Testis (tissue), 3 donors: ENCODE measurements around the gene MAML3. TPM values are rescaled to one million over a fixed set of nuclear protein-coding genes. Genes with fewer than 3 reads are reported as not detected.

Experiments
- DNase-seq: peaks from one replicate; pipeline ENCODE4 v3.0.0-alpha.2; 2019
- H3K27ac ChIP-seq, 2 donors: fragments of 200-600 bp; sonication (generic); one replicate each; pipeline ENCODE4 v1.5.1; 2019
- H3K27me3 ChIP-seq: fragments of 200-600 bp; sonication (generic); one replicate; pipeline ENCODE4 v1.5.1; 2019
- H3K36me3 ChIP-seq: fragments of 200-600 bp; sonication (generic); one replicate; pipeline ENCODE4 v1.5.1; 2017; ENCODE audit warnings: low read depth; ENCODE audit errors: missing control alignments
- H3K4me1 ChIP-seq: fragments of 200-600 bp; sonication (generic); one replicate; pipeline ENCODE4 v1.5.1; 2019
- H3K4me3 ChIP-seq, 2 donors: fragments of 200-600 bp; sonication (generic); one replicate each; pipeline ENCODE4 v1.5.1; 2017 to 2019
- H3K9me3 ChIP-seq: fragments of 200-600 bp; sonication (generic); one replicate; pipeline ENCODE4 v1.5.1; 2017
- POLR2A ChIP-seq: fragments of 450-650 bp; IDR thresholded peaks from one replicate; pipeline ENCODE4 v1.6.1; 2017; ENCODE audit warnings: antibody characterized with exemption, mild to moderate bottlenecking, moderate library complexity
- WGBS, 2 donors: methylation state at CpG; one replicate each; pipeline ENCODE4 v1.1.5; 2018; 5-methylcytosine and 5-hydroxymethylcytosine counted together
- intact Hi-C: fragments of 100-400 bp; cut with DNase I; formaldehyde crosslinking; loops from one replicate; pipeline ENCODE4 v1.15.1; 2023; ENCODE audit warnings: low total_unique reads
- polyA plus RNA-seq: library from polyadenylated mRNA; stranded (reverse); fragments of 350-450 nt; fragmentation: Illumina TruSeq; extraction: RNeasy Lipid Tissue Mini Kit (QIAGEN cat#74804); gene quantifications from one replicate; pipeline ENCODE4 v1.2.3, GENCODE V29; 2014; ENCODE audit warnings: low read depth, low replicate concordance; ENCODE audit not compliant: insufficient read depth
- total RNA-seq, 2 donors: library from RNA; depleted of rRNA; stranded (reverse); fragments of >200 nt; gene quantifications; one replicate each; pipeline ENCODE4 v1.2.3, GENCODE V29; 2016
- TF ChIP-seq, protein P1 (sequence below), 3 experiments: fragments of 450-650 bp in 2 of 3; fragments of 200-600 bp in 1 of 3; sonication (generic) in 1 of 3; IDR thresholded peaks; one replicate each; pipeline ENCODE4 v1.5.1; 2016 to 2019; ENCODE audit warnings: antibody characterized with exemption in 3 of 3, mild to moderate bottlenecking in 2 of 3, moderate library complexity in 1 of 3

The MAML3 gene
- total and polyA plus RNA-seq, 3 donors from 2014 or later = 7.6 to 21.2 (median 18.8) TPM

DNA sequence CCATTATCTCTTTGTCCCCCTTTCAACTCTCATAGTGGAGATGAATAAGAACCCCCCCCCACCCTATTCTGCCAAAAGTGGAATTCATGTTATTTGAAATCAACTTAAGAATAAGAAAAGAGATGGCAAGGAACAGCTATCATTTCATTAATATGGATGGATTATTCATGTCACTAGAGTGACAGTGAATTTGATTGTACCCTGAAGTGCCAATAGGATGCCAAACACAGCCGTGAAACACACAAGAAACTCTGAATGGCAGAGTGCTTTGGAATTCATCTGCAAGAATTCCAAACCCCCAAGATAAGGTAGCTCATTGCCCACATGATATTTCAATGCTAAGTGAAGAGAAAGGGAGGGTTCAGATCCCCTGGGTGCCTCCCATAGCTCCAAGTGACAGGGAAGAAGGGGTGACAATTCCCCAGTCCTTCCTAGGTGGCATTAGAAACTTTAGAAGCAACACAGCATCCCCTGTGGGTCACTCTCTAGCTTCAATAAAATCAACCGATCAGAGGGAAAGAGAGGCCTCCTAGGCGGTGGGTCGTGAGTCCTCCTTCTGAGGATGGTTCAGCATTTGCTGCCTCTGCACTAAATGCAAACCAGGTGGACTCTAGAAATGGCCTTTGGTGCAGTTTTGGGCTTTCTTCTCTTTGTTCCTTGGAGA lies 404.0 kb downstream of the MAML3 start:
- TF ChIP-seq, protein P1, sequence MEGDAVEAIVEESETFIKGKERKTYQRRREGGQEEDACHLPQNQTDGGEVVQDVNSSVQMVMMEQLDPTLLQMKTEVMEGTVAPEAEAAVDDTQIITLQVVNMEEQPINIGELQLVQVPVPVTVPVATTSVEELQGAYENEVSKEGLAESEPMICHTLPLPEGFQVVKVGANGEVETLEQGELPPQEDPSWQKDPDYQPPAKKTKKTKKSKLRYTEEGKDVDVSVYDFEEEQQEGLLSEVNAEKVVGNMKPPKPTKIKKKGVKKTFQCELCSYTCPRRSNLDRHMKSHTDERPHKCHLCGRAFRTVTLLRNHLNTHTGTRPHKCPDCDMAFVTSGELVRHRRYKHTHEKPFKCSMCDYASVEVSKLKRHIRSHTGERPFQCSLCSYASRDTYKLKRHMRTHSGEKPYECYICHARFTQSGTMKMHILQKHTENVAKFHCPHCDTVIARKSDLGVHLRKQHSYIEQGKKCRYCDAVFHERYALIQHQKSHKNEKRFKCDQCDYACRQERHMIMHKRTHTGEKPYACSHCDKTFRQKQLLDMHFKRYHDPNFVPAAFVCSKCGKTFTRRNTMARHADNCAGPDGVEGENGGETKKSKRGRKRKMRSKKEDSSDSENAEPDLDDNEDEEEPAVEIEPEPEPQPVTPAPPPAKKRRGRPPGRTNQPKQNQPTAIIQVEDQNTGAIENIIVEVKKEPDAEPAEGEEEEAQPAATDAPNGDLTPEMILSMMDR (IDR thresholded peaks at IDR 0.05) = no peak
- no peak for TF ChIP-seq POLR2A
- no peaks in the 10 kb centered on the region for H3K36me3 ChIP-seq
- H3K27me3 ChIP-seq = no peaks in the 10 kb centered on the region
- H3K27ac ChIP-seq = no peak overlapping the region
- 75 to 76% methylated on average over 4 of the region's 4 CpGs for WGBS, 2 donors
- intact Hi-C loops = no loop called here
- DNase-seq = no peak
- H3K4me3 ChIP-seq = no peak overlapping the region
- no peaks in the 10 kb centered on the region for H3K4me1 ChIP-seq
- H3K9me3 ChIP-seq = no peaks in the 10 kb centered on the region

DNA sequence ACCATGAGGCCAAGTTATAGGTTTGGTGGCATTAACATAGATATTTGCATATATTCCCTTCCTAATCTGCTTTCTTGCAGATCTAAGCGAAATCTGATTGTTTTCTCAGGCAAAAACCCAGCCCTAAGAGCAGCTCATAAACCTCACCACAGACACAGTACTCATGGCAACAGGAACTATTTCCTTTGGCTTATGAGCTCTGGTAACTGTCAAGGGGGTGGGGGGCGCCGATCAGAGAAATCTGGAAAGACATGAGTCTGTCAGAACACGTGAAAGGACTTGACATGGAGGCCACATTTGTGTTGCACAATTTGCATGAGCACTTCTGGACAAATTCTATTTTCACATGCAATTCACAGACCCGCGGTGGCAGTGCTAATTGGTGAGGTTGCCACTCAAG lies 404.6 kb downstream of the MAML3 start:
- Histone ChIP-seq H3K36me3 (no peaks in the 10 kb centered on the region), H3K4me3 (no peak overlapping the region), H3K9me3 (no peaks in the 10 kb centered on the region), H3K27ac (no peak overlapping the region), H3K4me1 (no peaks in the 10 kb centered on the region), H3K27me3 (no peaks in the 10 kb centered on the region)
- intact Hi-C loops = no loop called here
- DNase-seq = no peak
- TF ChIP-seq POLR2A = no peak
- 83 to 88% methylated on average over 6 of the region's 6 CpGs for WGBS, 2 donors

DNA sequence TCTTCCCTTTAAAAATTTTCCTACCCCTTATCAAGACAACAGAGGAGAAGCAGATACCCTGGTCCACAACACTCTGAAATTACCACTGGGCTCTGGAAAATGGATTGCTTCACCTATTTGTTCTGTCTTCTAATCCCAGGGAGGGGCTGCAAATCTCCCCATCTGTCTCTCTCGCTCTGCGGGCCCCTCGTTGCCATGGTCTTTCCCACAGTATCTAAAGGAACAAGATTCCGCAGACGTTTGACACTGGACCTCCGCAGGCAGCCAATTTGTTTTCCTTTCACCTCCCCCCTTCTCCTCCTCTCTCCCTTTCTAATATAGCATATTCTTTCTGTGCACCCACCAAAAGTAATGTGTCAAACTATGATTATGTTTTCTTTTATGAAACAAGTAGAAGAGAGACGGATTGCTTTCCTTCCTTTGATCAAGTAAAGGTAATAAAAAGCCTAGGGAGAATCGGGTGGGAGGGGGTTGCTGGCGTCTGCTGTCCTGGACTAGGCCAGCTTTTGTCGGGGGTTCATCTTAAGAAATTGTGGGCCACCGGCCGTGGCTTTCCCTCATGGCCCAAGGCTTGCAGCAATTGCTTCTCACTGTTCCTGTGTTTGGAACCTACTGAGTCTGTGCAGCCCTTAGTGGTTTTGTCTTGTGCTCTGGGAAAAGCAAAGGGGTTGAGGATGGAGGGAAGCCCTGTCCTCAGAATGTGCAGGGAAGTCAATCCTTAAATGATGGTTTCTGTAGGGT lies 407.4 kb downstream of the MAML3 start:
- WGBS, 2 donors = 68 to 80% methylated on average over 12 of the region's 12 CpGs

DNA sequence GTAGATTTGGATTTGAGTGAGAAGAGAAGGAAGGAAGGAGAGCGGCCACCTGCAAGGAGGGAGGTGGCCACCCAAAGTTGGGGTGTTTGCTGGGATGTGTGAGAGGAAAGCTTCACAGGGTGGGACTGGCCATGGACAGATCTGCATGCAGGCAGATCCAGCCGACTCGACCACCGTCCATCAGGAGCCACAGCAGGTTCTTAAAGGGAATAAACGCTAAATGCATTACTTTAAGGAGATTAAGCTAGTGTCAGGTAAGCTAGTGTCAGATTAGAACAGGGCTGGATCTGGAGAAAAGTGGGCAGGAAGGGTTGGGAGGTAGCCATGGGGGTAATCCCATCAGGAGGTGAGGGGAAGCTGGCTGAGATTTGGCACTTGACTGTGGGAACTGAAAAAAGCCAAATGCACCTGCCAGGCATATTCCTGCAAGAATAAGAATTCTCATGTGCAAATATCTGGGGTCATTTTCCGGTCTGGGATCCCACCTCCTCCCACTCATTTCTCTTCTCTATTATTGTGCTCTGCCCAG lies 408.8 kb downstream of the MAML3 start:
- WGBS, 2 donors = 93% methylated on average over 6 of the region's 6 CpGs
- Histone ChIP-seq H3K36me3 (no peaks in the 10 kb centered on the region), H3K9me3 (no peaks in the 10 kb centered on the region), H3K27ac (no peak overlapping the region), H3K27me3 (no peaks in the 10 kb centered on the region), H3K4me1 (peaks cover 8% of the 10 kb centered on the region), H3K4me3 (no peak overlapping the region)
- TF ChIP-seq, protein P1 (IDR thresholded peaks at IDR 0.05) = no peak
- TF ChIP-seq POLR2A = no peak
- no peak for DNase-seq
- intact Hi-C loops = no loop called here

More for the DNA sequence above, 407.4 kb downstream of the MAML3 start:
- TF ChIP-seq POLR2A = no peak
- TF ChIP-seq, protein P1 (IDR thresholded peaks at IDR 0.05) = no peak
- H3K36me3 ChIP-seq = no peaks in the 10 kb centered on the region
- intact Hi-C loops = no loop called here
- no peaks in the 10 kb centered on the region for H3K27me3 ChIP-seq
- no peak for DNase-seq
- no peaks in the 10 kb centered on the region for H3K4me1 ChIP-seq
- no peak overlapping the region for H3K4me3 ChIP-seq
- no peak overlapping the region for H3K27ac ChIP-seq
- no peaks in the 10 kb centered on the region for H3K9me3 ChIP-seq

DNA sequence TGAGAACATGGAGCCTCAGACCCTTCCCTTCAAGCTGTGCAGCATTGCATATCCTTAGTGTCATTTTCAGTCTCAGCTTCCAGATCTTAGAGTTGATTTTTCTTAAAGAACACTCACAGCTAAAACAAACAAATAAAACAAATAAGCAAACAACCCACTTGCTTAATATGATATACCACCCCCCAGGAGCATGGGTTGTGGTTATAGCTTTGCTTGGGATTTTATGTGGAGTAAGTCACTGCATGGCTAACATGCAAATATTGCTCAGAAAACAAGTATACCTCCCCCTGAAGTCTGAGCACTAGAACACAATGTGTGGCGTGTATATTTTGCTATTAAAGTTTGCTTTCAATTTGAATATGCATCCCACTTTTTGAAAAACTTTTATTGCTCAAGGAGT lies 409.8 kb downstream of the MAML3 start:
- H3K4me3 ChIP-seq = no peak overlapping the region
- intact Hi-C loops = no loop called here
- no peaks in the 10 kb centered on the region for H3K27me3 ChIP-seq
- H3K27ac ChIP-seq = no peak overlapping the region
- no peaks in the 10 kb centered on the region for H3K9me3 ChIP-seq
- 100% methylated on average over 1 of the region's 1 CpG for WGBS, 2 donors
- DNase-seq = no peak
- peaks cover 15% of the 10 kb centered on the region for H3K4me1 ChIP-seq
- no peaks in the 10 kb centered on the region for H3K36me3 ChIP-seq
- no peak for TF ChIP-seq POLR2A
- TF ChIP-seq, protein P1 (IDR thresholded peaks at IDR 0.05) = no peak
